HepG2 (cell line): Measurements from ENCODE around the gene ABT1. TPM values are rescaled to one million over a fixed set of nuclear protein-coding genes. Genes with fewer than 3 reads are reported as not detected.

Experiments used
- ATF7-NPFF ChIP-seq: sonication (generic); formaldehyde crosslinking; IDR thresholded peaks from 2 replicates; pipeline ENCODE4 v1.8.1; 2023; ENCODE audit warnings: mild to moderate bottlenecking, low read depth, missing genetic modification reagents, moderate library complexity
- CAMTA2 ChIP-seq: sonication (generic); formaldehyde crosslinking; IDR thresholded peaks from 2 replicates; pipeline ENCODE4 v1.4.0; 2020; ENCODE audit warnings: mild to moderate bottlenecking, missing genetic modification reagents, borderline replicate concordance
- CCDC6 ChIP-seq: sonication (generic); formaldehyde crosslinking; IDR thresholded peaks from 2 replicates; pipeline ENCODE4 v1.8.1; 2022; ENCODE audit warnings: mild to moderate bottlenecking, missing genetic modification reagents, moderate library complexity
- GPN1 ChIP-seq: sonication (generic); formaldehyde crosslinking; IDR thresholded peaks from 2 replicates; pipeline ENCODE4 v1.5.1; 2020; ENCODE audit warnings: missing genetic modification reagents, borderline replicate concordance
- MAFG ChIP-seq: sonication (generic); formaldehyde crosslinking; IDR thresholded peaks from 2 replicates; pipeline ENCODE4 v1.5.1; 2020; ENCODE audit warnings: mild to moderate bottlenecking, missing genetic modification reagents
- NFYC ChIP-seq: IDR thresholded peaks from 2 replicates; pipeline ENCODE4 v1.6.1; 2016; ENCODE audit warnings: missing genetic modification reagents, missing compliant biosample characterization
- SALL1 ChIP-seq: sonication (generic); formaldehyde crosslinking; IDR thresholded peaks from 2 replicates; pipeline ENCODE4 v1.8.0; 2022; ENCODE audit warnings: mild to moderate bottlenecking, missing genetic modification reagents
- SP1 ChIP-seq, 2 experiments: fragments of 450-650 bp in 1 of 2; sonication (generic) in 1 of 2; formaldehyde crosslinking in 1 of 2; IDR thresholded peaks; 2 replicates each; pipeline versions ENCODE4 v1.4.0 to v1.6.1; 2016 to 2020; ENCODE audit warnings: missing genetic modification reagents in 1 of 2
- TOPORS ChIP-seq: sonication (generic); formaldehyde crosslinking; IDR thresholded peaks from 2 replicates; pipeline ENCODE4 v1.8.0; 2023; ENCODE audit warnings: mild to moderate bottlenecking, missing genetic modification reagents
- ZMYM3 ChIP-seq: sonication (generic); formaldehyde crosslinking; IDR thresholded peaks from 2 replicates; pipeline ENCODE4 v1.5.1; 2020; ENCODE audit warnings: mild to moderate bottlenecking, missing genetic modification reagents
- ZNF546 ChIP-seq: sonication (generic); formaldehyde crosslinking; conservative IDR thresholded peaks from 2 replicates; pipeline ENCODE4 v1.8.1; 2023; ENCODE audit warnings: mild to moderate bottlenecking, missing genetic modification reagents
- ZNF567 ChIP-seq: sonication (generic); formaldehyde crosslinking; IDR thresholded peaks from 2 replicates; pipeline ENCODE4 v1.8.1; 2023; ENCODE audit warnings: mild to moderate bottlenecking, missing genetic modification reagents, borderline replicate concordance
- ZNF598 ChIP-seq: sonication (generic); formaldehyde crosslinking; IDR thresholded peaks from 2 replicates; pipeline ENCODE4 v1.5.1; 2020; ENCODE audit warnings: mild to moderate bottlenecking, missing genetic modification reagents, borderline replicate concordance
- ZNF615 ChIP-seq: sonication (generic); formaldehyde crosslinking; IDR thresholded peaks from 2 replicates; pipeline ENCODE4 v1.5.0; 2020; ENCODE audit warnings: mild to moderate bottlenecking, missing genetic modification reagents, borderline replicate concordance
- ZNF768 ChIP-seq: sonication (generic); formaldehyde crosslinking; IDR thresholded peaks from 2 replicates; pipeline ENCODE4 v1.4.0; 2020; ENCODE audit warnings: missing genetic modification reagents
- polyA plus RNA-seq, 8 experiments: library from polyadenylated mRNA; depleted of rRNA in 3 of 8; stranded (reverse) in 7 of 8; unstranded in 1 of 8; fragments of >200 nt; fragmentation: Illumina TruSeq in 4 of 8; extraction: Trizol in 4 of 8; gene quantifications; 2 replicates each; pipeline versions ENCODE4 v1.2.1 to v1.2.3, GENCODE V29; 2011 to 2016; ENCODE audit warnings: low read depth in 4 of 8, missing spikeins in 1 of 8, mixed read lengths in 1 of 8; ENCODE audit not compliant: insufficient read depth in 1 of 8
- total RNA-seq, 5 experiments: library from RNA; depleted of rRNA; stranded (reverse); fragments of >200 nt; fragmentation: Illumina TruSeq; extraction: Trizol; gene quantifications; 2 replicates each; pipeline ENCODE4 v1.2.3, GENCODE V29; 2016; ENCODE audit warnings: low read depth in 1 of 5
- TF ChIP-seq, protein P1 (sequence below), 2 experiments: sonication (generic) in 1 of 2; formaldehyde crosslinking in 1 of 2; IDR thresholded peaks; 2 replicates each; pipeline versions ENCODE4 v1.5.1 to v1.6.1; 2011 to 2020; ENCODE audit warnings: borderline replicate concordance in 1 of 2, low read depth in 1 of 2, low read length in 1 of 2, mild to moderate bottlenecking in 1 of 2, missing genetic modification reagents in 1 of 2, moderate library complexity in 1 of 2
- TF ChIP-seq, protein P2 (sequence below): sonication (generic); formaldehyde crosslinking; IDR thresholded peaks from 2 replicates; pipeline ENCODE4 v1.5.1; 2020; ENCODE audit warnings: mild to moderate bottlenecking, missing genetic modification reagents, moderate library complexity
- TF ChIP-seq, protein P3 (sequence below): sonication (generic); formaldehyde crosslinking; IDR thresholded peaks from 2 replicates; pipeline ENCODE4 v1.4.0; 2020; ENCODE audit warnings: missing genetic modification reagents, borderline replicate concordance
- TF ChIP-seq, protein P4 (sequence below): sonication (generic); formaldehyde crosslinking; IDR thresholded peaks from 2 replicates; pipeline ENCODE4 v1.4.0; 2020; ENCODE audit warnings: missing genetic modification reagents

Gene ABT1
- total and polyA plus RNA-seq, 2 of the 13 experiments (the other 11 are each of a cell fraction or from before 2014, with no cell fraction given): 38.4 TPM

DNA sequence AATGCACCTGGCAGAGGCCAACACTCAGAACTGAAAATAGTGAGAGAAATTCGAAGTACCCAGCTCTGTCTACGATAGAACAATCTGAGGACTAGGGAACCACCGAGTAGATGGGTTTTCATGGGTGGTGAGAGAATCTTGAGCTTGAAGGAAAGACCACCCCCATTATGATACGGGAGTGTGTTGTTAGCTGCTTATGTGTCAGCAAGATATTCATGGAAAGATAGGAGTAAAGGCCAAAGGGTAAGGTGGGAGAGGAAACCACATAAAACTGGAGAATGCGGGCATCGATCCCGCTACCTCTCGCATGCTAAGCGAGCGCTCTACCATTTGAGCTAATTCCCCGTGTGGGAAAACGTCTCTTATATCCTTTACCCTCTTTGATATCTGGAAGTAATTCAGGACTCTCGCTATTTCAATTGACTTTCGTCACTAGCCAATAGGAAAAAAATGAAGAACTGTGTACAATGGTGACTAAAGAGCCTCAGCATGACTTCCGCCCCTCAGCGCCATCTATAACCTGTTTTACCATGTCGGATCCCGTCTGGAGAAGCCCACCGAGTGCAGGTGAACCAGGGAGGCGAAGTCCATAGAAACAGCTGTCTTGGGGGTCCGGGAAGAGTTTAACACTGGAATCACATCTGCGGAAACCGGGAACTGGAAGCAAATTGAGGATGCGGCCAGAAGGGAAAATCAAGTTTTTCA is 25.0 kb upstream of the ABT1 start (continued):
- TF ChIP-seq, protein P1, sequence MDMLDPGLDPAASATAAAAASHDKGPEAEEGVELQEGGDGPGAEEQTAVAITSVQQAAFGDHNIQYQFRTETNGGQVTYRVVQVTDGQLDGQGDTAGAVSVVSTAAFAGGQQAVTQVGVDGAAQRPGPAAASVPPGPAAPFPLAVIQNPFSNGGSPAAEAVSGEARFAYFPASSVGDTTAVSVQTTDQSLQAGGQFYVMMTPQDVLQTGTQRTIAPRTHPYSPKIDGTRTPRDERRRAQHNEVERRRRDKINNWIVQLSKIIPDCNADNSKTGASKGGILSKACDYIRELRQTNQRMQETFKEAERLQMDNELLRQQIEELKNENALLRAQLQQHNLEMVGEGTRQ (IDR thresholded peaks at IDR 0.05; ENCODE audit: low read depth, low read length): no peak
- TF ChIP-seq, protein P1 (CRISPR knock-in tag; IDR thresholded peaks at IDR 0.05; ENCODE audit: borderline replicate concordance): no peak
- TF ChIP-seq SP1 (IDR thresholded peaks at IDR 0.05): no peak
- no peak; the same call in 1 of the 2 replicates for TF ChIP-seq SP1 (CRISPR knock-in tag; IDR thresholded peaks at IDR 0.05)
- no peak for TF ChIP-seq MAFG (CRISPR knock-in tag)
- TF ChIP-seq ZMYM3 (CRISPR knock-in tag): no peak
- TF ChIP-seq, protein P2, sequence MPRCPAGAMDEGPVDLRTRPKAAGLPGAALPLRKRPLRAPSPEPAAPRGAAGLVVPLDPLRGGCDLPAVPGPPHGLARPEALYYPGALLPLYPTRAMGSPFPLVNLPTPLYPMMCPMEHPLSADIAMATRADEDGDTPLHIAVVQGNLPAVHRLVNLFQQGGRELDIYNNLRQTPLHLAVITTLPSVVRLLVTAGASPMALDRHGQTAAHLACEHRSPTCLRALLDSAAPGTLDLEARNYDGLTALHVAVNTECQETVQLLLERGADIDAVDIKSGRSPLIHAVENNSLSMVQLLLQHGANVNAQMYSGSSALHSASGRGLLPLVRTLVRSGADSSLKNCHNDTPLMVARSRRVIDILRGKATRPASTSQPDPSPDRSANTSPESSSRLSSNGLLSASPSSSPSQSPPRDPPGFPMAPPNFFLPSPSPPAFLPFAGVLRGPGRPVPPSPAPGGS (CRISPR knock-in tag): peak; percentile 50; the same call in 1 of the 2 replicates
- TF ChIP-seq ZNF768: no peak
- no peak for TF ChIP-seq ZNF598 (CRISPR knock-in tag)
- TF ChIP-seq CAMTA2: 0 out of 2 replicates have a peak, but pooled peaks have one; percentile 9
- TF ChIP-seq TOPORS (CRISPR knock-in tag): 0 out of 2 replicates have a peak, but pooled peaks have one; percentile 74
- TF ChIP-seq ZNF615: peak; percentile 90; the same call in 1 of the 2 replicates
- TF ChIP-seq NFYC (CRISPR knock-in tag): peak; percentile 61; the same call in 1 of the 2 replicates
- no peak for TF ChIP-seq GPN1 (CRISPR knock-in tag)
- TF ChIP-seq ZNF546: no peak
- peak; percentile 53; the same call in 1 of the 2 replicates for TF ChIP-seq CCDC6 (CRISPR knock-in tag)
- TF ChIP-seq ATF7-NPFF (CRISPR knock-in tag): peak; percentile 73; the same call in 1 of the 2 replicates
- TF ChIP-seq, protein P3, sequence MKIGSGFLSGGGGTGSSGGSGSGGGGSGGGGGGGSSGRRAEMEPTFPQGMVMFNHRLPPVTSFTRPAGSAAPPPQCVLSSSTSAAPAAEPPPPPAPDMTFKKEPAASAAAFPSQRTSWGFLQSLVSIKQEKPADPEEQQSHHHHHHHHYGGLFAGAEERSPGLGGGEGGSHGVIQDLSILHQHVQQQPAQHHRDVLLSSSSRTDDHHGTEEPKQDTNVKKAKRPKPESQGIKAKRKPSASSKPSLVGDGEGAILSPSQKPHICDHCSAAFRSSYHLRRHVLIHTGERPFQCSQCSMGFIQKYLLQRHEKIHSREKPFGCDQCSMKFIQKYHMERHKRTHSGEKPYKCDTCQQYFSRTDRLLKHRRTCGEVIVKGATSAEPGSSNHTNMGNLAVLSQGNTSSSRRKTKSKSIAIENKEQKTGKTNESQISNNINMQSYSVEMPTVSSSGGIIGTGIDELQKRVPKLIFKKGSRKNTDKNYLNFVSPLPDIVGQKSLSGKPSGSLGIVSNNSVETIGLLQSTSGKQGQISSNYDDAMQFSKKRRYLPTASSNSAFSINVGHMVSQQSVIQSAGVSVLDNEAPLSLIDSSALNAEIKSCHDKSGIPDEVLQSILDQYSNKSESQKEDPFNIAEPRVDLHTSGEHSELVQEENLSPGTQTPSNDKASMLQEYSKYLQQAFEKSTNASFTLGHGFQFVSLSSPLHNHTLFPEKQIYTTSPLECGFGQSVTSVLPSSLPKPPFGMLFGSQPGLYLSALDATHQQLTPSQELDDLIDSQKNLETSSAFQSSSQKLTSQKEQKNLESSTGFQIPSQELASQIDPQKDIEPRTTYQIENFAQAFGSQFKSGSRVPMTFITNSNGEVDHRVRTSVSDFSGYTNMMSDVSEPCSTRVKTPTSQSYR (CRISPR knock-in tag): peak; percentile 53; the same call in 1 of the 2 replicates
- TF ChIP-seq, protein P4, sequence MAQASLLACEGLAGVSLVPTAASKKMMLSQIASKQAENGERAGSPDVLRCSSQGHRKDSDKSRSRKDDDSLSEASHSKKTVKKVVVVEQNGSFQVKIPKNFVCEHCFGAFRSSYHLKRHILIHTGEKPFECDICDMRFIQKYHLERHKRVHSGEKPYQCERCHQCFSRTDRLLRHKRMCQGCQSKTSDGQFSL (CRISPR knock-in tag): 0 out of 2 replicates have a peak, but pooled peaks have one; percentile 37
- peak; percentile 96 for TF ChIP-seq SALL1 (CRISPR knock-in tag)
- peak; percentile 62; the same call in 1 of the 2 replicates for TF ChIP-seq ZNF567 (CRISPR knock-in tag)
